GM19035 (cell line): Measurements from ENCODE around the gene SDF2L1.

ENCODE experiments used
- ATAC-seq: cut with Tn5 transposase; IDR thresholded peaks from one replicate; pipeline ENCODE4 v1.9.1; 2021; ENCODE audit not compliant: unreplicated experiment

SDF2L1 gene

DNA sequence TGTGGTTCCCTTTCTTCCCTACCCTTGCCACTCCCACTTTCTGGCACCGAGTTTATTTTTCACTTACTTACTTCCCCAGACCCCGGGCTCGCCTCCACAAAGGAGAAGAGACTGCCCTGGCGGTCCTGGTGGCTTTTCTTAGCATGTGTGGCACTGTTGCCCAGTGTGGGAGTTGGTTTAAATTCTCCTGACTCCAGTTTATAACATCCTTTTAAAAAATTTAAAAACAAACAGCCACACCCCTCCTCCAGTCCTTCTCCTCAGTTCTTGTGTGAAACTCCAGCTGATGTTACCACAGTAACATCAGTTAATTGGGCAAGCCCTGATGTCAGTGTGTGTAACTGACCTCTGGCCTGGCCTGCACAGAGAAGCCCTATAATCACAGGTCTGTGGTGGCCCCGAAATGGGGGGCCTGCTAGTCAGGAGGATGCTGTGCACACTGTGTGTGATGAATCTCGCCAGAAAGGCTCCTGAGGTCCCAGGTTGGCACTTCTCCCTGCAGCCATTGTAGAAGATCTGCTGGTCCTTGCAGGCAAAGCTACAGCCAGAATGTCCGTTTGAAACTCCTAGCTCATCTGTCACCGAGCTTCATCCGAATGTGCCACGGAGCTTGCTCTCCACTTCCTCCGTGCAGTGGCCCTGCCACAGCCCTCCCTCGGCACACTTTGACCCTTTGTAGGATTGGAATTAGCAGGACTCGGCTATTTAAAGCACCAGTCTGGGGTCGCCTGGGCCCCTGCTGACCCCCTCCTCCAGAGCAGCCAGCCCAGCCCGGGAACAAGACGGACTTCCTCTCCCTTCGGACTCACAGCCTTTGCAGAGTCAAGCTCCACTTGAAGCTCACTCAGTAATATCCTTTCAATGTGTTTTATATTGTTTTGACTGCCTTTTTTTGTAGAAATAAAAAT, 19.8 kb upstream of the SDF2L1 start:
- no peak for ATAC-seq

DNA sequence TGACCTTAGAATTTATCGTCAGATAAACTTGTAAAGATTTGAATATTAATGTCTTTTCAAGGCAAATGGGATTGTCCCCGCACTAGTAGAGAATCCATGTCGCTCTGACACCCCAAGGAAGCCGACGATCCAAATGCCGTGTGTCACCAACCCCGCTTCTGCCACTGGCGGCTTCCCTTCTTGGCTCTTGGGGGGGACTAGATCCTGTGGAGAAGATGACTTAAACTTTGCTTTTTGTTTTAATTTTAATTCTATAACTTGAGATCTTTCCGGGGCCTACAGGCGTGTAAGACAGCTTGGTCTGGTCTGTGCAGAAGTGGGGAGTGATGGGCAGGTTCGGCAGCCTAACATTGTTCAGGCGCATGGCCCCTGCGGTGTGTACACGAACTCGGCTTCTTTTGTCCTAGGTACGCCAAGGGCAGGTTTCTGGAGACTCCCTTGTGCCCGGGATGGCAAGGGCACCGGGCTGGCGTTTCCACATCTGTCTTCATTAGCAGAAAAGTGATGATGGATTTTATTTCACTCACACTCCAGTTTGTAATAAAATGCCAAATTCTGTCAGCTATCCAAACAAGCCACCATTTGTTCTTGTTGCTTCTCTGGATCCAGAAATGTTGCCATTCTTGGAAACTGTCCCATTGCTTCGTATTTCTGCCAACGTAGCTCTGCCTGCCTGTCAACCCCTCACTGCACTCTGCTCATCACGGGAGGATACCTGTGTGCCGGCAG, 19.0 kb upstream of the SDF2L1 start:
- no peak for ATAC-seq

DNA sequence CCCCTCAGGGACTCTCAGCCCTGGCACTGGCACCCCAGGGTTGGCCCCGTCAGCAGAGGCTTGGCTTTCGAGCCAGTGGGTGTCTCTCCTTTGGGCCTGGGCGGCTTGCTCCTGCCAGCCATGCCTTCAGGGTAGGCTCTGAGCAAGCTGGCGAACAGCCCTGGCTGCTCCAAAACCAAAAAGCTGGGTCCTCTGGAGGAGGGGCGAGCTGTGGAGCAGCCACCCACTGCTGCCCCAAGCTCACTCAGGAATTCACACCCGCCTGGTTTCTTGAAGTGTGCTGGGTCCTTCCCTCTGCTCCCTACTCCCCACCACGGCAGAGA, 18.5 kb upstream of the SDF2L1 start:
- ATAC-seq = no peak

DNA sequence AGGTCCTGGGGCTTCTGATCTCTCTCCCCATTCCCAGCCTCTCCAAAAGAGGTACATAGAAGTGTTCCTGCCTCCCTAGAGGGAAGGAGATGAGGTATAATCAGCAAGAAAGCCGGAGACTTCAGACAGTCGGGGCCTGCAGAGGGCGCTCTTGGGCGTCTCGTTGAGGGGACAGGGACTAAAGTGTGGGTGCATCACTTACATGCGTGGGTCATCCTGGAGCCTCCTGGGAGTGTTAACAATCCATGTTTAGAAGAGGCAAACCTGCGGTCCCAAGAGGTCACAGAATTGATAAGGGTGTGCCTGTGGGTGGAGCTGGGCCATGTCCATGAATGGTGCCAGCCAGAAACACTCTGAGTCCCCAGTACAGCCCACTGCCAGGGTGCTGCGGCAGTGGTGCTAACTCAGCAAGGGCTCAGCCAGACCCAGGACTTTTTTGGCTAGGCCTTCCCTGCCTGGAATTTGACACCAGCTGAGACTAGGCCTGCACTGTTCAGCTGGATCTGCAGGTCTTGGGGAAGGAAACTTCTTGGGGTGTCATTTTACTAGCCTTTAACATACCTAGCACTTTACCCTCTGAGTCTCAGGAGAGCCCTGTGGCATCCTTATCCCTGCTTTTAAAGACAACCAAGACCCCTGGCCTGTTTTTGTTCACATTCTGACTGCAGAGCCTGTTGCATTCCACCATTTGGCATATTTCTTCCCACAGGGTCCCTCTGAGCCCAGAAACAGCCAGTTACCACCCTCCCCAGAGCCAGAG, 17.8 kb upstream of the SDF2L1 start:
- no peak for ATAC-seq

DNA sequence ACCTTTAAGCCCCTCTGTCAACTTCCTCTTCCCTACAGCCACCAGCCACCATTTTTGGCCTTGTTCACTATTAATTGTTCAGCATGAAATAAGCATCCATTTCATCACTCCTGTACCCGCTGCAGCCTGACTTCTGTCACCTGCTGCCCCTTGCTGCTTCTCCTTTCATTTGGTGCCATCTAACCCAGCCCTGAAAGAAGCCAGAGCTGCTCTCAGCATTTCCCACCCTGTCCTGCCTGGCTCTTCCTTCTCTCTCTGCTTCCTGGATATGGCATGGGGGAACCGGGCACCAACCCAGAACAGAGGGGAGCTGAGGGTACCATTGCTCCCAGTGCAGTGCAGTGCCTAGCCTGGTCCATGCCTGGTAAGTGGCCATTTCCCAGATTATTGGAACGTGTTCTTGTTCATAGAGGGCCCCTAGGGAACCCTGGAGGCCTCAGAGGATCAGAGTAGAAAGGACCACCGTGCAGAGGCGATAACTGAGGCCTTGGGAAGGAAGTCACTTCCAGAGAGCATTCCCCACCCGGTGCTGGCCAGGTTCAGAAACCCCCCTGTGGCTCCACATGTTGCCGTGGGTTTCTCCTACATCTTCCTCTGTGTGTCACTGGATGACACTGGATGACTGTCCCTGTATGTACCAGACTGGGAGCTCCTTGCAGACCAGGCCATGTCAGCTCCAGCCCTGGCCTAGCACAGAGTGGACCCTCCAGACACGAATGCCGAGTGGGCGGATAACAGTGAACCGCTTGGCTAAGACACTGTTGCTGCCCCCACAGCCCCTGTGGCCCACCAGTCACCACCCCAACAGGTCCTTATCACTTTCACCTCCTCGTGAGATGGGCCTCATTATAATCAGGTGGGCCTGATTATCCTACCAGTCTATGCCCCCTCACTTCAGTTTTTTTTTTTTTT, 17.0 kb upstream of the SDF2L1 start:
- ATAC-seq = no peak

DNA sequence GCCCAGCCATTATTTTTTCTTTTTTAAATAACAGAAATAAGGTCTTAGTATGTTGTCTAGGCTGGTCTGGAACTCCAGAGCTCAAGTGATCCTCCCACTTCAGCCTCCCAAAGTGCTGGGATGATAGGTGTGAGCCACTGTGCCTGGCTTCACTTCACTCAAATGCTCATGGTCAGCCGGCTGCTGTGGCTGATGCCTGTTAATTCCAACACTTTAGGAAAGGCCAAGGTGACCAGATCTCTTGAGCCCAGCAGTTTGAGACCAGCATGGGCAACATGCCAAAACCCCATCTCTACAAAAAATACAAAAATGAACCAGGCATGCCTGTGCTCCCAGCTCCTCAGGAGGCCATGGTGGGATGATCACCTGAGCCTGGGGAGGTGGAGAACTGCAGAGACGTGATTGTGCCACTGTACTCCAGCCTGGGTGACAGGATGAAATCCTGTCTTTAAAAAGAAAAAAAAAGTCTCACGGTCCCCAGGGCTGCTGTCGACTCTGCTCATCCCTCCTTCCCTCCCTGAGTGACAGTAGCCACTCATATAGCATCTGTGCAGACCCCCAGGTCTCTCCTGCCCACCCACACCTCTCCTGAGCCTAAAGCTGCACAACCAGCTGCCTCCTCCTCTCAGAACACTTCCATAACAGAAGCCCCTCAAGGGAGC, 15.9 kb upstream of the SDF2L1 start:
- no peak for ATAC-seq

DNA sequence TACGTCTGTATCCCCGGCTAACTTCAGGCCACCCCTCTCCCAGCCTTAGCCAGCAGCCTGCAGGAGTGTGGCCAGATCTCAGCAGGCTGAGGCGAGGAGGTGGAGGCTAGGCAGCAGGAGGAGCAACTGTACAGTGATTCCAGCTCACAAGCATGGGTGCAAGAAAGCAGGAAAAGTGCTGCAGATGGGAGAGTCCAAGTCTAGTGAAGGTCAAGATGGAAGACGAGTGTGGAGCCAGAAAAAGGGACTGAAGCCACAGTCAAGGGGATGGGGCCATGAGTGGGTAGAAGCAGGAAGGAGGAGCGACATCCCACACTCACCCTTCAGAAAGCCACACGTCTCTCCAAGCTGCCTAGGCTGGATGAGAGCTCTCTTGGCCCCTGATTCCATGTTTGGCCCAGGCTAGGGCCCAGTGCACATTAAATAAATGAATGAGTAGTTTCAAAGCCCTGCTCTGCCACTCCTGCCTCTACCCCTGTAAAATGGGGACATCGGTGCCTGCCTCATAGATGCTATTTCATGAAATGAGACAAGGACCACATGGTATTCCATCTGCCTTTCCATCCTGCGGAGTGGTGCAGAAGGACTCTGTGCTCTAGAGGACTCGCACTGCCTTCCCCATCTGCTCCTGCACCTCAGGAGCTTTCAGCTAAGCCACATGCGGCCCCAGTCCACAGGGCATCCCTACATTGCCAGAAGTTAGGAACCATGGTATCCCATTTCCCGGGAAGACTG, 15.2 kb upstream of the SDF2L1 start:
- no peak for ATAC-seq

DNA sequence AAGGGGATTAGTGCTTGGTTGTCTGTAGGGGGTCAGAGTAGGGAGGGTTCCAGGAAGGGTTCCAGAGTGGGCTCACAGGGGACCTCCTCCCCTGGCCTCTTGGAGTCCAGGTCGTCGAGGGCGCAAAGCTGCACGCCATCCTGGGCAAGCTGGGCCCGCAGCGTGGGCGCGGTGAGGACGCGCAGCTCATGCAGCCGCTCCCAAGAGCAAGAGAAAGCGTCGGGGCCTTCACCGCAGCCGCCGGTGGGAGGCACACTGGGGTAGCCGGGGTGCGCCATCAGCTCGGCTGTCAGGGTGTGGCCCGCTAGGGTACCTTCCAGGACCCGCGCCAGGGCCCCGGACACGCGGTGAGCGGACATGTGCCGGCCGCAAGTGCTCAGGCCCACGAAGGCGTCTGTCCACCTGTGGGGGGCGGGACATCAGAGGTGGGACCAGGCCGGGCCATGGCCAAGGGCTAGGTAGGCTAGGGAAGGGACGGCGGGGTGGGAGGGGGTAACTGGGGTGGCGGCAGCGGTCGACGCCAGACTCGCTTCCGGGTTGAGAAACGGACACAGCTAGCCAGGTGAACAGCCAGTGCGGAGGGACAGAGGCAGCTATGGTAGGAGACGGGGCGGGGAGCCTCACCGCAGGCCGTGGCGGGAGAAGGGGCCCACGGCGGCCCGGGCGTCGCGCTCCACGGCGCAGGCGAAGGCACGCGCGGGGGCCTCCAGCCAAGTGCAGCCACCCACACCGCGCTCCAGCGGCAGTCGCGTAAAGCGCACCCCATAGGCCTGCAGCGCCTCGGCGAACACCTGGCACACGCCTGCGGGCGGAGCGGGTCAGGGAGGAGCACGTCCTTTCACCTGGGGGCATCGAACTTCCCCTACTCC, 13.5 kb upstream of the SDF2L1 start:
- no peak for ATAC-seq

DNA sequence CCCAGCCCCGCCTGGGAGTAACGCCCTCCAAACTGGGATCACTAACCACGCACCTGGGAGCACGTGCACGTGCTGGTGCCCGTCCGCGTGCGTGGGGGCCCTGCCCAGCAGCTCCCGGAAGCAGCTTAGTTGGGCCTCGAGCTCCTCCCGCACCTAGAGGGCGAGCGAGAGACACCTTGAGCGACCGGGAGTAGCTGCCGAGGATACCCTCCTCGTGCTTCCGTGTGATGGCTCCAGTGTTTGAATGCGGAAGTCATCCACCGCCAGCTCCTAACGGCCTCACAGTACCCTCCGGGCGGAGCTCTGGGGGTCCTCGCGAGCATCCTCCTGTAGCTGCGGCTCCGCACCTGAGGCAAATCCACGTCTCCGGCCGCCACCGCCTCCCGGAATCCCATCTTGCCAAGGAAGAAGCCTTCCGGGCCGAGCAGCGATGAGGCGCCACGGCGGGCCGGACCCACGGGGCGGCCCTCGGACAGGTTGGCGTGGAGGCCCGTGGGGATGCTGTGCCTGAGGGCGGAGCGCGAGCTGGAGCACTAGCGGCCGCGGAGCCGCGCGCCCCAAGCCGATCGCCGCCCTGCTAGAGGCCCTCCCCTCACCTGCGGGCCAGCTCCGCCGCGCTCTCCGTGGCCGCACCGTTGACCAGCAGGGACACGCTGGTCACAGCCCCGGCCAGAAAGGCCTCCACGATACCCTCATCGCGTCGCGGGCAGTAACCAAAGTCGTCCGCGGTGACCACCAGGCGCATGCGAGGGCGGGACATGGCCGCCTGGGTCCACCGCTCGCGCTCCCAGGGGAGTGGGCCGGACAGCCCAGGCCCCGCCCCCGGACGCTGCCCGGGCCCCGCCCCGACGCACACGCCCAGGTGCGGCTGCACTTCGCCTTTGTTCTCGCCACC, 12.6 kb upstream of the SDF2L1 start, which contains the start of gene YDJC:
TSS of gene YDJC (minus strand) at position 768 of the 895 bp plus-strand sequence. CDS start at position 760, 8 bp downstream.
- ATAC-seq = peak; percentile 82

DNA sequence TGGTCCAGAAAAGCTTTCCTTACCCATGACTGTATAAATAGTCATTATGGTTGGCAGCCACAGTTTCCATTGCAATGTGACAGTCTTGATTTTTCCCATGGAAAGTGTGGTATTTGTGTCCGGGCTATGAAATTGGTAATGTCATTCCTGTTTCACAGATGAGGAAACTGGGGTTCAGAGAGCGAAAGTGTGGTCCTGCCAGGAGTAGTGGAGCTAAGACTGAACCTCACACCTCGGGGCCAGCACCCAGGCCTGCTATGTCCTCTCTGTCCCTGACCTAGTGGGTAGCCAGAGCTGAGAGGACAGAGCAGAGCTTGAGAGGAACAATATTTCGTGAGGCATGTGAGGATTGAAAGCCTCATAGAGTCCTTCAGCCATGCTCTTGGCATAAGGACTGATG, 11.1 kb upstream of the SDF2L1 start:
- ATAC-seq = no peak

DNA sequence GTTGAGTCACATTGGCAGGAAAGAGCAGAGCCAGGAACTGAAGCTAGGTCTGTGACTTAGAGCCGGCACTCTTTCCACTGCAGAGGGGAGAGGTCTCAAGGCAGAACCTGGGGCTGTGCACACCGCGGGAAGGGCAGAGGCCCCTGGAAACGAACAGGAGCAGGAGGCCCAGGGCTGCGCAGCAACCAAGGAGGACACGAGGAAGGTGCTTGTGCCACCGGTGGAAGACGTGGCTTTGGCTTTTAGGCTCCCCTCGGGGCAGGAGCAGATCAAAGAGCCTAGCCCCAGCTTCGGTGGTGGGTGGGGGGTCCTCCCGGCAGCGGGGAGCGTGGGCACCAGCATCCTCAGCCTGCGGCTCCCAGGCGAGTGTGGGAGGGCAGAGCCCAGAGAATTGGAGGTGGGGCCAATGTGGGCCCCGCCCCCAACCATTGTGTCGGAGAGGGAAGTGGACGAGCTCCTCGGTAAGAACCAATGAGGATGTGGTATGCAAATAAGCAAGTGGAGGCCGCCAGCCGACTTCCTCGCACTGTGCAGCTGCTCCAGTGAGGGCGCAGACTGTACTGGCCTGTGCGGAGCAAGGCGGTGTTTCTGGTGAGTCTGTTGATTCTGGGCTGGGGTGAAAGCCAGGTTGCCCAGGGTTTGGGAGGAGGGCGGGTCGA, 9.7 kb upstream of the SDF2L1 start, which contains the start of gene CCDC116:
TSS of gene CCDC116 (plus strand) at position 524 of the 659 bp plus-strand sequence. CDS start 422 bp downstream, outside the sequence.
- no peak for ATAC-seq

DNA sequence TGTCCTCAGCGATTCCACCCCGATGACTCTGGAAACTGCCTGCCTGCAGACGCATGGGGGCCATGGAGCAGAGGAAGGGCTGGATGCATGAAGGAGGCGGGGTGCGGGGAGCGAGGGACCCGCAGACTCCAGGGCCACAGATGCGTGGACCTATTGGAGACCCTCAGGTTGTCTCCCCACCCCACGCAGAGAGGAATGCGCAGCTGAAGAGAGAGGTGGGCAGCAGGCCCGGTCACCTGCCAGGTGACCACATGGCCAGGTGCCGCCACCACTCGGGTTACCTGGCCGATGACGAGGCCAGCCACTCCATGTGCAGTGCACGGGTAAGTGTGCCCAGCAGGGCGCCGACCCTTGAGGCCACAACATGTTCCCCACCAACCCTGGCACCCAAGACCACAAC, 9.2 kb upstream of the SDF2L1 start:
- ATAC-seq = no peak

DNA sequence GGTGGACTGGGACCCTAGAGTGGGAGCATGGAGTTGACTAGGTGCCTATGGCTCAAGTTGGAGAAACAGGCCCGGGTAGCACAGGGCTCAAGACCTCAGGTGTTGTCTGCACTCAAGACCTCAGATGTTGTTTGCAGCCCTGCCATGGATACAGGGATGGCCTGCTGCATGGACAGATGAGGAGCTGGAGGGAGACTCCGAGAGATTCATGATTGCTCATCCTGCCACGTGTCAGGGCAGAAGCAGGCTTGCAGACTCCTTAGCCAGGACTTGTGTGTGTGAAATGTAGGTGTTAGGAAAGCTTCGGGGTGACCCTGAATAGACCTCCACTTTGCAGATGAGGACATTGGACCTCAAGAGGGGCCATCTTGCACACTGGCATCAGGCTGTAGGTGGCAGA, 8.6 kb upstream of the SDF2L1 start:
- no peak for ATAC-seq

DNA sequence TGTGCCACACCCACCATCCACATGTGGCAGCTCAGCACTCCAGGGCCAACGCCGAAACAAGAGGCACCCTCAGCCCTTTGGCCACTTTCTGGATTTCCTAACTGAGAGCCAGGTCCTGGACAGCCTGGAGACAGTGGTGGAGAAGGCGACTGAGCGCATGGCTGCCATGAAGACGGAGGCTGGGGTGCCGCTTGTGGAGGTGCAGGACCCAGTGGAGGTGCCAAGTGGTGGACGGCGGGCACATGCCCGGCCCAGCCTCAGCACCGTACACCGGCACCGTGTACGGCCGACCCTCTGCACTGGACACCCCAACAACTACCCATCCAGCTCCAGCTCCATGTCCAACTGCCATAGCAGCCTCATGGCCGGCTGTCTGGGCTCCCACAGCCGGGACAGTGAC, 8.0 kb upstream of the SDF2L1 start:
- ATAC-seq = no peak

DNA sequence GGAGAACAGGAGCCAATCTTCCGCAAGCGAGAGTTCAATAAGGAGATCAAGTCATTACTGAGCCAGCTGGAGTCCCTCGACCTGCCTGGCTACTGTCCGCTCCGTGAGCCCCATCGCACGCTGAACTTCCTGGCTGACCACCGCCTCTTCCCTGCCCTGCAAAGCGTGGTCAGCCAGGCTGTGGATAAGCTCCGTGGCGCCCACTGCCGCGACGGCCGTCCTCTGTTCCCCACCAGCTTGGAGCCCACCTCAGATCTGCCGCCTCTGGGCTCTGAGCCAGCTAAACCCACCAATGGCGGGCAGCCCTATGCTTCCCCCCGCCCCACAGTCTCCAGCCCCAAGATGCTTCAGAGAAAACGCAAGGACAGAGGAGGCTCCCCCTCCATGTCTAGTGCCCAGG, 7.3 kb upstream of the SDF2L1 start:
- ATAC-seq = no peak

DNA sequence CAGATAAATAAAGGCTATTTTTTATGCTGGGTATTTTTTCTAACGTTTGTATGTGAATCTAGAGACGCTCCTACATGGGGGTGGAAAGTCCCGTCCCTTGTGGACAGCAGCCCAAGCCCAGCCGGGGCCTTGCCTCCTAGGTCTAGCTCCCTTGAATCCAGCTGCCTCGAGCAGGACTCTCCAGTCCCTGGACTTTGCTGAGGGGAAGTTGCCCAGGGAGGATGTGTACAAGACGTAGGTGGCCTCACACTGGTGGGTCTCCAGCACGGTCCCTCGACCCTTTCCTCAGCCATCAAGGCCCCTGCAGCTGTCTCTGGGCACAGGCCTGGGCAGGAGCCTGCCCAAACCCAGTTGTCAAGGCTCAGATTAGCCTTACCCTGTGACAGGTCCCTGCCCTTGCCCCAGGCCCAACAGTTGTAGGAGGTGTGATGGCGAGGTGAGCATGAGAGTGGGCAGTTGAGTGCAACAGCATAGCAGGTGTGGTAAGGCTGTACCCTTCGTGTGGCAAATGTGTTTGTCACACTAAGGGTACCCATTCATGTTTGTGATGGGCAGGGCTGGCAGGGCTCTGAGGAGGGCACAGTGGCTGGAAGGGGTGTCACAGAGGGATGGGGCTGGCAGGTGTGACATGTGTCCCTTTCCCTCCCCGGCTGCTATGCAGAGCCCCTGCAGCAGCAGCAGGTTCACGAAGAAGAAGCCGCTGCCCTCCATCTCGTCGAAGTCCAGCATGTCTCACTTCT, 6.2 kb upstream of the SDF2L1 start:
- ATAC-seq = no peak
